Measurements from ENCODE around the gene SPEF1. TPM values are rescaled to one million over a fixed set of nuclear protein-coding genes. Genes with fewer than 3 reads are reported as not detected.

The SPEF1 gene
- total and polyA plus RNA-seq, 2 of the 13 experiments (the other 11 are each of a cell fraction or from before 2014, with no cell fraction given) = 0.11 to 0.27 TPM

DNA sequence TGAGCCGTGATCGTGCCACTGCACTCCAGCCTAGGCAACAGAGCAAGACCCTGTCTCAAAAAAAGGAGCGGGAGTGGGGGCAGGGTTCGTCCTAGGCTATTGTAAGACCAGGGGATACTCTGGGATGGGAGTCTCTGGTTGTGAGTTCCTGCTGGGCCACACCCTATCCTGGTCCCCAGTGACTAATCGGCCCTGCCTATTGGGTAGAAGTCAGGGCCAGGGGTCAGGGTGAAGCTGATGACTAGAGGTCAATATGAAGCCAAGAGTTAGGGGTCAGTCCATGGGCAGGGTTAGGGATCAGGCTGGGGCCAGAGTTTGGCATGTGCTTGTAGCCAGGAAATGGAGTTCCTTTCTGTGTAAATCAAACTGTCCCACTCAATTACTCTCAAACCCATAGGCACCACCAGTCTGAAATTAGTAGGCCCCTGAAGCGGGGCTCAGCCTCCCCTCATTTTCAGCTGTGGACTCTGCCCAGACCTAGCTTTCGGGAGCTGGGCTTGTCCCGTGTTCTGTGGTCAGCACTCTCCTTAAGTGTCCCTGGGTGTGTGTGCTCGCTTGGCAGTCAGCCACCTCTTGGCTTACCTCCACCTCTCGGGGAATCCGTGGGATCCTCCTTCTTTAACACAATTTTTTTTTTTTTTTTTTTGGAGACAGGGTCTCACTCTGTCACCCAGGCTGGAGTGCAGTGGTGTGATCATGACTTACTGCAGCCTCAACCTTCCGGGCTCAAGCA is 47.0 kb downstream of the SPEF1 start:
- Histone ChIP-seq H3K4me1 (ENCODE audit: insufficient read depth, low read length) (peaks cover 27% of the 10 kb centered on the region), H3K79me2 (ENCODE audit: insufficient read depth, low read length) (no peaks in the 10 kb centered on the region), H3K27ac (ENCODE audit: extremely low read length, insufficient read depth, low read length) (no peak overlapping the region), H3K9me3 (ENCODE audit: low read length) (no peaks in the 10 kb centered on the region), H2AFZ (ENCODE audit: low read length) (no peak overlapping the region), H3K4me3 (replicated peaks in 1 of 3; ENCODE audit: insufficient read depth in 1 of 3, low read depth in 2 of 3, low read length in 3 of 3) (no peak overlapping the region), H3K36me3 (replicated peaks in 1 of 2; ENCODE audit: control insufficient read depth in 1 of 2, insufficient read depth in 2 of 2, low read length in 2 of 2) (no peaks in the 10 kb centered on the region), H3K27me3 (ENCODE audit: control insufficient read depth in 1 of 2, insufficient read depth in 2 of 2, low read length in 2 of 2) (peaks cover 15 to 54% of the 10 kb centered on the region in 2 experiments), H3K4me2 (ENCODE audit: low read depth, low read length) (no peak overlapping the region), H4K20me1 (ENCODE audit: insufficient read depth, low read length) (no peaks in the 10 kb centered on the region; the same call in 1 of the 2 replicates), H3K9ac (ENCODE audit: insufficient read depth, low read depth, low read length) (no peak overlapping the region)
- in situ Hi-C loops (cut with HindIII; ENCODE audit: extremely low pct_ligation_motif_present, low pct_unique_long_range_greater_than_20kb) = no loop called here
- CTCF ChIA-PET (ENCODE audit: low intra/inter-chr PET ratio, low total read pairs) = no interaction called here
- DNase-seq (ENCODE audit: low spot score) = no peak
- no peak for FAIRE-seq
- intact Hi-C loops (cut with micrococcal nuclease; ENCODE audit: unreplicated experiment) = no loop called here
- no peak for TF ChIP-seq TIGD3 (CRISPR knock-in tag; IDR thresholded peaks at IDR 0.05; ENCODE audit: borderline replicate concordance)
- TF ChIP-seq NR2F6 (IDR thresholded peaks at IDR 0.05) = 0 out of 2 replicates have a peak, but pooled peaks have one; percentile 15
- no peak for TF ChIP-seq NR2F6 (CRISPR knock-in tag; IDR thresholded peaks at IDR 0.05)
- POLR2A ChIA-PET = interaction anchor here (0.7 kb wide), 1 partner anchor 35 kb away, joined by 3 read pairs; no protein-coding TSS in a partner anchor
- WGBS (ENCODE audit: low lambda C conversion rate) = 27% methylated on average over 12 of the region's 12 CpGs
- BruUV-seq (replicated peaks) = no TSS peak
- no peak for ATAC-seq

DNA sequence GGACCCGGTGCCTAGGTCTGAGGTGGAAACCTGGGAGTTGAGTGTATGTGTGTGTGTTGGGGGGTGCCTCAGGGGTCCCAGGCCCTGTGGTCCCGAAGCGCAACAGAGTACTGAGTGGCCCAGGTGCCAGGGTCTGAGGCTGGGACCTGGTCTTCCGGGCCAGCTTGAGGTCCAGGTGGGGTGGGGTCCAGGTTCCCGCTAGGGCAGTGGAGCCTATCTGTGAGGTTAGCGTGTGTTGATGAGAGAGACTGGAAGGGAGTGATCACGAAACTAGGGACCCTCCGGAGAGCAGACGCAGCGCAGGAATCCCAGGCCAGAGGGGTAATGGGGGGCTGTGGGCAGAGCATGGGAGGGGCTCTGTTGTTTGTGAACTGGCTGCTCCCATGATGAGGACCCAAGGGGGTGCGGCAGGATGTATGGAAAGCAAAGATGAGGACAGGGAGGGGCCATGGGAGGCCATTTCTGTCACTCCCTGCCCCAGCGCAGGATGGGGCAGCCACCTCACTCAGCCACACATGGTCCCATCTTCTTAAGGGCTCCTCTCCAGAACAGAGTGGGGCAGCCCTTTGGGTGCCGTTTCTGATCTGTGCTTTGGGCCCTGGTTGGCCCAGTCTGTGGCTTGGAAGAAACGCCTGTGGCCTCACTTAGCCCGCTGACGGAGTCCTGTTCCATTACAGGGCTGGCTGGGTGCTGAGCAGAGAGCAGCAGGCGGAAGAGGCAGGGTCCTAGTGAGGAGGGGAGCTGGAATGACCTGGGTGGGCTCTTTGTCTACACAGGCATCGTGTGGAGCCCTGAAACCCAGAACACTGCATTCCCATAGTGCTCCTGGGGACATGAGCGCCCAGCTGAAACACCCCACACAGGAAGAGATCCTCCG is 47.9 kb downstream of the SPEF1 start:
- H3K36me3 ChIP-seq (replicated peaks in 1 of 2; ENCODE audit: control insufficient read depth in 1 of 2, insufficient read depth in 2 of 2, low read length in 2 of 2) = no peaks in the 10 kb centered on the region
- H4K20me1 ChIP-seq (ENCODE audit: insufficient read depth, low read length) = no peaks in the 10 kb centered on the region; the same call in 1 of the 2 replicates
- FAIRE-seq (no peak), DNase-seq (ENCODE audit: low spot score) (no peak), ATAC-seq (no peak)
- no TSS peak for BruUV-seq (replicated peaks)
- peaks cover 22 to 55% of the 10 kb centered on the region in 2 experiments; a peak in 4 of 5 replicates for H3K27me3 ChIP-seq (ENCODE audit: control insufficient read depth in 1 of 2, insufficient read depth in 2 of 2, low read length in 2 of 2)
- H2AFZ ChIP-seq (ENCODE audit: low read length) = no peak overlapping the region
- no peak overlapping the region; a peak in 1 of 6 replicates for H3K4me3 ChIP-seq (replicated peaks in 1 of 3; ENCODE audit: insufficient read depth in 1 of 3, low read depth in 2 of 3, low read length in 3 of 3)
- ChIA-PET CTCF (ENCODE audit: low intra/inter-chr PET ratio, low total read pairs) (no interaction called here), POLR2A (no interaction called here)
- peaks cover 18% of the 10 kb centered on the region for H3K4me1 ChIP-seq (ENCODE audit: insufficient read depth, low read length)
- H3K9ac ChIP-seq (ENCODE audit: insufficient read depth, low read depth, low read length) = no peak overlapping the region
- no peak overlapping the region for H3K4me2 ChIP-seq (ENCODE audit: low read depth, low read length)
- no peaks in the 10 kb centered on the region for H3K9me3 ChIP-seq (ENCODE audit: low read length)
- H3K79me2 ChIP-seq (ENCODE audit: insufficient read depth, low read length) = no peaks in the 10 kb centered on the region
- intact Hi-C loops (cut with micrococcal nuclease; ENCODE audit: unreplicated experiment) = no loop called here
- in situ Hi-C loops (cut with HindIII; ENCODE audit: extremely low pct_ligation_motif_present, low pct_unique_long_range_greater_than_20kb) = no loop called here
- WGBS (ENCODE audit: low lambda C conversion rate) = 63% methylated on average over 20 of the region's 20 CpGs
- H3K27ac ChIP-seq (ENCODE audit: extremely low read length, insufficient read depth, low read length) = no peak overlapping the region
- TF ChIP-seq TAF1 (CRISPR knock-in tag; IDR thresholded peaks at IDR 0.05) (no peak), NFKB2 (CRISPR knock-in tag; IDR thresholded peaks at IDR 0.05; ENCODE audit: borderline replicate concordance) (peak; percentile 25; the same call in 1 of the 2 replicates), KLF16 (CRISPR knock-in tag; IDR thresholded peaks at IDR 0.05) (no peak), BORCS8-MEF2B (CRISPR knock-in tag; IDR thresholded peaks at IDR 0.05) (peak; percentile 12; the same call in 1 of the 2 replicates), FOXC1 (CRISPR knock-in tag; IDR thresholded peaks at IDR 0.05; ENCODE audit: borderline replicate concordance) (no peak), CBX5 (CRISPR knock-in tag; IDR thresholded peaks at IDR 0.05; ENCODE audit: borderline replicate concordance) (no peak), MTERF4 (CRISPR knock-in tag; IDR thresholded peaks at IDR 0.05) (no peak), HES4 (CRISPR knock-in tag; IDR thresholded peaks at IDR 0.05; ENCODE audit: borderline replicate concordance) (0 out of 2 replicates have a peak, but pooled peaks have one; percentile 28)
